Fibroblast of mammary gland (primary cell): Measurements from ENCODE around the gene MDM1.
A peak's percentile ranks its signal among the peaks of the same experiment; 100 is the strongest.

Experiments
- DNase-seq: peaks from one replicate; pipeline ENCODE4 v3.0.0-alpha.2; 2010; ENCODE audit warnings: low read depth
- H3K4me3 ChIP-seq: 2 replicates; pipeline ENCODE4 v1.5.1; 2011; ENCODE audit warnings: low read depth, mild to moderate bottlenecking, low read length, moderate library complexity; ENCODE audit not compliant: control insufficient read depth
- CTCF ChIP-seq: conservative IDR thresholded peaks from 2 replicates; pipeline ENCODE4 v1.5.1; 2011; ENCODE audit warnings: low read depth, low read length, inconsistent platforms; ENCODE audit not compliant: control insufficient read depth, insufficient read depth

Gene MDM1

GRCh38 chr12:68367116-68367515, 35.0 kb upstream of the MDM1 start:
- H3K4me3 ChIP-seq: no peak overlapping the region
- no peak for DNase-seq
- TF ChIP-seq CTCF: no peak

- H3K4me3 ChIP-seq: peak overlapping the region; percentile 42
- DNase-seq: peak; percentile 97
- TF ChIP-seq CTCF: no peak
Measured at GRCh38 chr12:68364893-68365725, 32.9 kb upstream of the MDM1 start.

DNA sequence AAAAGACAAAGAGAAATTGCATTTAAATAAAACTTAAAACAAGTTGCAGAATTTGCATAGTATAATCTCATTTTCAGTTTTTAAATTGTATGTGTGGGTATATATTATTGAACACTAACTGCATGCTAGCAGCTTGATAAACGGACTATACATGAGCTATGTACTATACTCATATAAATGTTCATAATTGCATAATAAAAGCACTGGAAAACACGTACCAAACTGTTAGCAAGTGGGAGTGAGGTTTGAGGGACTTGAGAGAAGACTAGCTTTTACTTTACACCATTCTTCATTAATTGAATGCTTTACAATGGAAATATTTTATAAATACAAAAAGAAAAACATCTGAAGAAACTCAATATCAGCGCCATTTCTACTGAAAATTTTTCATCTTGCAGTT, 32.2 kb upstream of the MDM1 start:
- no peak overlapping the region for H3K4me3 ChIP-seq
- no peak for TF ChIP-seq CTCF
- DNase-seq: no peak

DNA sequence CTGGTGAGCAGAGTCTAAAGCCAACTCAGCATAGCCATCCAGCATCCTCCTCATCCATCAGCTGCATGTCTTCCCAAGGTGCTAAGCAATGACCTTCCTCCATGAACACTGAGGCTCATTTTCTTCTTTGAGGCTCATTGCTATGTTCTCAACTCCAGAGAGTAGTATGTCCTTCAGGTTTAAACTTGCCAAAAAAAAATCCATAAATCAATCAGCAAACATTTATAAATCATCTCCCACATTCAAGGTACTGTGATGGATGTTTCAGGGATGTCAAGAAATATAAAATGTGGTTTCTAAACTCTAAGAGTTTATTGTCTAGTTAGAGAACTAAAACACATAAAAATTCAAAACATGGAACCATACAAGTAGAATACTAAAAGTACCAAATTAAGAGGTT, 29.8 kb upstream of the MDM1 start:
- no peak for DNase-seq
- no peak for TF ChIP-seq CTCF
- H3K4me3 ChIP-seq: no peak overlapping the region

GRCh38 chr12:68359674-68360073, 27.5 kb upstream of the MDM1 start:
- no peak for DNase-seq
- no peak overlapping the region for H3K4me3 ChIP-seq
- TF ChIP-seq CTCF: no peak

DNA sequence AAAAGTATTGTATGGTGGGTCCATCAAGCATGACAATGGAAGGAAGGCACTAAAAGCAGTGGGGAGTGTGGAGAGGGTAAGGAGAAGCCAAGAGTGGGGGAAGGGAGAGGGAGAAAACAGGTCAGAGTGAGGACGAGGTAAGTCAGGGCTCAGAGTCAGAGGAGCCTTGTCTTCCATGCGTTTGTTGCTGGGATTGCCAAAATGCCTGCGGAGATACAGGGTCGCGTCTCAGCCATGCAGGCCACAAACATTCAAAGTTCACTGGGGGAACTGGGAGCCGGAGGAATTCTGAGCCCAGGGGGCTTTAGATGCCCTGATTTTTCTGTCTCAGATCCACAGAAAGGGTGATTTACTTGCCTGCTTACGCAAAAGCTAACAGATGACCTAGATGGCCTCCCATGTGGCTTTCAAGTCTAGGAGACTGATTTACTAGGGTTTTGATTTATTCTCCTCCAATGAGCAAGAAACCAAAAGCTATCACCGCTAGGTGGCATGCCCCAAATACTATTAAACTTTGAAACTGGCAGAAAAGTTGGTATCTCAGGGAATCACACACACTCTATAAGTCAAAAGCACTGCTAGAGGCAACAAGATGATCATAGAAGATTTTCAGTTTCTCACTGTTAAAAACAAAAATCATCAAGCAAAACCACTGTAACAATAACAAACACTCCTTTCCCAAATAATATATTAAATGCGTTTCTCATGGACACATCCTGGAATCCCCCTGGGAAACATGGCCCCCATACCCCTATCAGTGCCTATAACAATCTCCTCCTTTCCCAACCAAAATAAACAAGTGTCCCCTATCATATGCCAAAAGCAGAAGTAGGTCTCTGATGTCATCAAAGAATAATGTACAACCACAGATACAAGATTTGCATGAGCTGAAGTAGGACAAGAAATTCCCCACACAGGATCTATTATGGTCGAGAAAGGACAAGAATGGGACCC, 26.6 kb upstream of the MDM1 start:
- peak; percentile 85 for DNase-seq
- peak; percentile 80 for TF ChIP-seq CTCF
- H3K4me3 ChIP-seq: no peak overlapping the region
